ENCODE measurements around the gene CNTNAP2. TPM values are rescaled to one million over a fixed set of nuclear protein-coding genes. Genes with fewer than 3 reads are reported as not detected.

Gene CNTNAP2
- total and polyA plus RNA-seq, 3 donors from 2014 or later, result 4.3 to 6.1 (median 4.4) TPM

DNA sequence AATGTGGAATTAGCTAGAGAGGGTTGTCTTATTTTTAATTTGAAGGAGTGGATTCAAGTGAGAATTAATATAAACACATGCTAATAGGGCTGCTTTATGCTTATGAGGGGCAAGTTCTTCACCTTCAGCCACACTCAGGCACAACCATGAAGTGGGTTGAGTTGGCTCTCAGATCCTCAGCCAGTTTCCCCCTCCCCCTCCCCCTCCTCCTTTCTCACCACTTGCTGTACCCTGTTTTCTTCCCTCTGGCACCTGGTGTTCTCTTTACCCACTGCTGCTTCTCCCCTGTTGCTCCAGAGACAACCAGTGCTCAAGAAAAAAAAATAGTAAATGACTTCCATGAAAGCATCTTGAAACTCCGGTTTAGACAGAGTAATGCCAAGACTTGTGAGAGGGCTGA, 1083.3 kb downstream of the CNTNAP2 start:
- 55 to 67% methylated on average over 1 of the region's 1 CpG for WGBS, 2 donors
- Histone ChIP-seq H3K27ac (no peak overlapping the region), H3K27me3 (no peaks in the 10 kb centered on the region), H3K9me3 (no peaks in the 10 kb centered on the region), H3K4me3 (no peak overlapping the region), H3K4me1 (no peaks in the 10 kb centered on the region), H3K36me3 (ENCODE audit: low read depth, missing control alignments) (no peaks in the 10 kb centered on the region)
- TF ChIP-seq CTCF (IDR thresholded peaks at IDR 0.05) (no peak), POLR2A (IDR thresholded peaks at IDR 0.05) (no peak)
- no peak for DNase-seq
- intact Hi-C loops (cut with DNase I; ENCODE audit: low total_unique reads), result no loop called here

- Histone ChIP-seq H3K4me1 (no peaks in the 10 kb centered on the region), H3K9me3 (no peaks in the 10 kb centered on the region), H3K36me3 (ENCODE audit: low read depth, missing control alignments) (no peaks in the 10 kb centered on the region), H3K27ac (no peak overlapping the region), H3K27me3 (no peaks in the 10 kb centered on the region), H3K4me3 (no peak overlapping the region)
- no peak for DNase-seq
- 44 to 83% methylated on average over 1 of the region's 1 CpG for WGBS, 2 donors
- TF ChIP-seq POLR2A (IDR thresholded peaks at IDR 0.05) (no peak), CTCF (IDR thresholded peaks at IDR 0.05) (no peak)
- intact Hi-C loops (cut with DNase I; ENCODE audit: low total_unique reads), result no loop called here
These were observed 1091.4 kb downstream of the CNTNAP2 start for GRCh38 chr7:147207988-147208387.

- intact Hi-C loops (cut with DNase I; ENCODE audit: low total_unique reads), result no loop called here
- no peak overlapping the region for H3K27ac ChIP-seq
- no peaks in the 10 kb centered on the region for H3K36me3 ChIP-seq (ENCODE audit: low read depth, missing control alignments)
- no peak for TF ChIP-seq POLR2A (IDR thresholded peaks at IDR 0.05)
- no peak for TF ChIP-seq CTCF (IDR thresholded peaks at IDR 0.05)
- no peak overlapping the region for H3K4me3 ChIP-seq
- no peaks in the 10 kb centered on the region for H3K27me3 ChIP-seq
- DNase-seq, result no peak
- 90 to 91% methylated on average over 2 of the region's 2 CpGs for WGBS, 2 donors
- H3K9me3 ChIP-seq, result no peaks in the 10 kb centered on the region
- no peaks in the 10 kb centered on the region for H3K4me1 ChIP-seq
These were observed 1114.7 kb downstream of the CNTNAP2 start for GRCh38 chr7:147231275-147231674.

DNA sequence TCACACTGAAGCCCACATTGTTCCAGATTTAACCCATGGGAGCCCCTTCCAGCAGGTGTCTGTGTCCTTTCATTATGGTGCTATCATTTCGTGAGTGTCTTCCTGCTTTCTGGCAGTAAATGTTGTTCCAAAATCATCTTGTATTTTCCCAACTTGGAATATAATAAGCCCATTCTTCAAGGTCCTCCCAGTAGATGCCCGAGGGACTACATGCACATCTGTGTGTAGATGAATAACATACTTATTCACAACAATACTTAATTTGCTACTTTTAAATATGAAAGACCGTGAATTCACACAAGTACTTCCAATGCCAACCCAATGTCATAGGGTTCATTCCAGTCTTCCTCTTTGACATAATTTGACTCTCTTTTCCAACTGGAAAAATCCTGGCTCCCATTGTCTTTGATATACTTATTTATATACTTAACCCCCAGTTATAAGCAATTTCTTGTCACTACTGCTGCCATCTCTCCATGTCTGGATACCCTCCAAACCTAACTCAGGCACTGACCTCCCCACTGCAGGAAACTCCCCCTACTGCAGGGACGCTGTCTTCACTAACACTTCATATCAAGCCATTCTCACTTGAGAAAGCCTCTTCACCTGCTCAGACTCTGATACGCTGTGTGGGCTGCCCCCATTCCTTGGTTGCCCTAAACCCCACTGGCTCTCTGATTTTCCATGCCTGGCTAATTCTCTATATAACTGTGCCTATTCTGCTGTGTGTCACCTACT, 1119.2 kb downstream of the CNTNAP2 start:
- TF ChIP-seq POLR2A (IDR thresholded peaks at IDR 0.05) (no peak), CTCF (IDR thresholded peaks at IDR 0.05) (no peak)
- no peak overlapping the region for H3K4me3 ChIP-seq
- no peak overlapping the region for H3K27ac ChIP-seq
- no peaks in the 10 kb centered on the region for H3K4me1 ChIP-seq
- no peaks in the 10 kb centered on the region for H3K9me3 ChIP-seq
- no peaks in the 10 kb centered on the region for H3K36me3 ChIP-seq (ENCODE audit: low read depth, missing control alignments)
- 81 to 84% methylated on average over 5 of the region's 5 CpGs for WGBS, 2 donors
- no peaks in the 10 kb centered on the region for H3K27me3 ChIP-seq
- no peak for DNase-seq
- intact Hi-C loops (cut with DNase I; ENCODE audit: low total_unique reads), result no loop called here

DNA sequence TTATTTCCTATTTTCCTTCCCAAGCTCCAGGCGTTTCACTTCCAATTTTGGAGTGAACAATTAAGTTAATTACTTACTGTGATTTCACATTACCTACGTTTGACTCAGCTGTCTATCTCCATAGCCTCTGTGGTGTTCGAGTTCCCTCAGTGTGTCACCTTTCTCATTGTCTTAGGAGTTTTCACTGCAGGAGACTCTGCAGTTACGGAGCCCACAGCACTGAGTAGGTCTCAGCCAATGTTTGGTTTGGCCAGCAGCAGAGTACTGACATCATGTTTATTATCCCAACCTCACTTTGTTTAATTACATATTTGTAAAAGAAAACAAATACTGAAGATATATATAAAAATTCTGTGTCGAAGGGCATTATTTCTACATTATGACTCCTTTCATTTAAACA, 1123.9 kb downstream of the CNTNAP2 start:
- intact Hi-C loops (cut with DNase I; ENCODE audit: low total_unique reads), result no loop called here
- TF ChIP-seq POLR2A (IDR thresholded peaks at IDR 0.05), result no peak
- TF ChIP-seq CTCF (IDR thresholded peaks at IDR 0.05), result no peak
- H3K4me1 ChIP-seq, result peaks cover 2% of the 10 kb centered on the region
- 80 to 83% methylated on average over 5 of the region's 5 CpGs for WGBS, 2 donors
- DNase-seq, result no peak
- H3K27me3 ChIP-seq, result no peaks in the 10 kb centered on the region
- no peak overlapping the region for H3K4me3 ChIP-seq
- H3K27ac ChIP-seq, result no peak overlapping the region
- H3K9me3 ChIP-seq, result no peaks in the 10 kb centered on the region
- no peaks in the 10 kb centered on the region for H3K36me3 ChIP-seq (ENCODE audit: low read depth, missing control alignments)

Measured in testis (tissue), 3 donors.